GM12878 (cell line): ENCODE data around the gene AGPAT2. TPM values are rescaled to one million over a fixed set of nuclear protein-coding genes. Genes with fewer than 3 reads are reported as not detected.

ENCODE experiments used
- ATAC-seq: fragments of 200-7000 bp; cut with Tn5 transposase; 3 replicates; pipeline ENCODE4 v1.9.1; 2020; ENCODE audit warnings: mild to moderate bottlenecking, moderate library complexity
- BruUV-seq: library from RNA; stranded (reverse); fragments of 400-500 nt; replicated peaks from 2 replicates; lab custom pipeline; 2021; lab: Mats Ljungman, UMichigan
- CTCF ChIA-PET: fragments of 300-600 bp; sonication (Branson Sonifier 250); formaldehyde crosslinking; extraction: SDS; loops from one replicate; lab custom pipeline; 2021; ENCODE audit warnings: inconsistent platforms; lab: Yijun Ruan, JAX
- POLR2A ChIA-PET: fragments of 350-600 bp; formaldehyde crosslinking; extraction: SDS; loops from one replicate; lab custom pipeline; 2021; ENCODE audit warnings: inconsistent platforms; lab: Charles Lee
- RAD21 ChIA-PET: fragments of 300-600 bp; sonication (Branson Sonifier 250); formaldehyde crosslinking; loops from one replicate; lab custom pipeline; 2023; ENCODE audit warnings: antibody characterized with exemption; ENCODE audit not compliant: unreplicated experiment; lab: Charles Lee
- SMC1A ChIA-PET: fragments of 300-600 bp; sonication (Branson Sonifier 250); formaldehyde crosslinking; loops from one replicate; lab custom pipeline; 2023; ENCODE audit not compliant: unreplicated experiment, uncharacterized antibody; lab: Charles Lee
- DNase-seq: peaks from one replicate; pipeline ENCODE4 v3.0.0-alpha.2; 2011; ENCODE audit warnings: low read depth, low spot score
- FAIRE-seq: peaks from 3 replicates; lab custom pipeline; 2011; peaks lifted over from hg19 to GRCh38; lab: Jason Lieb, UNC
- H2AFZ ChIP-seq: 2 replicates; pipeline ENCODE4 v1.6.0; 2011; ENCODE audit warnings: low read depth, low read length, control low read depth; ENCODE audit not compliant: control insufficient read depth
- H3K27ac ChIP-seq: 2 replicates; pipeline ENCODE4 v1.5.1; 2011; ENCODE audit warnings: control low read depth; ENCODE audit not compliant: control insufficient read depth, insufficient read depth
- H3K27me3 ChIP-seq, 2 experiments: replicated peaks in 1 of 2; 2 replicates each; pipeline versions ENCODE4 v1.6.0 to v1.6.1; 2011; ENCODE audit warnings: low read length in 1 of 2; ENCODE audit not compliant: control insufficient read depth in 2 of 2, insufficient read depth in 2 of 2
- H3K36me3 ChIP-seq, 2 experiments: 2 replicates each; pipeline ENCODE4 v1.5.1; 2011; ENCODE audit warnings: low read length in 1 of 2; ENCODE audit not compliant: control insufficient read depth in 2 of 2, insufficient read depth in 2 of 2
- H3K4me1 ChIP-seq: 2 replicates; pipeline ENCODE4 v1.6.1; 2011; ENCODE audit warnings: mild to moderate bottlenecking, low read length, moderate library complexity, mixed read lengths; ENCODE audit not compliant: control insufficient read depth, insufficient read depth
- H3K4me2 ChIP-seq: 2 replicates; pipeline ENCODE4 v1.6.0; 2011; ENCODE audit warnings: control low read depth; ENCODE audit not compliant: control insufficient read depth, insufficient read depth
- H3K4me3 ChIP-seq: fragments of 200-600 bp; sonication (generic); 2 replicates; pipeline ENCODE4 v1.5.1; 2016
- H3K79me2 ChIP-seq: 2 replicates; pipeline ENCODE4 v1.6.0; 2011; ENCODE audit warnings: low read length; ENCODE audit not compliant: control insufficient read depth, insufficient read depth
- H3K9ac ChIP-seq: 2 replicates; pipeline ENCODE4 v1.8.0; 2011; ENCODE audit warnings: low read length, control low read depth, mixed read lengths; ENCODE audit not compliant: control insufficient read depth, insufficient read depth
- H3K9me3 ChIP-seq: replicated peaks from 3 replicates; pipeline ENCODE4 v1.5.1; 2011; ENCODE audit warnings: mild to moderate bottlenecking, low read length; ENCODE audit not compliant: control insufficient read depth, insufficient read depth
- H4K20me1 ChIP-seq: 2 replicates; pipeline ENCODE4 v1.6.0; 2011; ENCODE audit not compliant: control insufficient read depth, insufficient read depth
- BHLHE40 ChIP-seq, 2 experiments: fragments of 450-650 bp in 1 of 2; IDR thresholded peaks; 2 replicates each; pipeline ENCODE4 v1.6.1; 2011 to 2017; ENCODE audit warnings: low read depth in 2 of 2, borderline replicate concordance in 1 of 2, improper control_type of control experiment in 1 of 2, low read length in 1 of 2, mild to moderate bottlenecking in 1 of 2
- CBFB ChIP-seq: IDR thresholded peaks from 2 replicates; pipeline ENCODE4 v1.6.1; 2016; ENCODE audit warnings: antibody characterized with exemption, low read depth
- GATAD2B ChIP-seq: fragments of 450-650 bp; conservative IDR thresholded peaks from 2 replicates; pipeline ENCODE4 v1.6.1; 2017; ENCODE audit warnings: low read depth, mild to moderate bottlenecking, moderate library complexity
- NFYA ChIP-seq: IDR thresholded peaks from 2 replicates; pipeline ENCODE4 v1.6.1; 2011; ENCODE audit warnings: low read depth, mild to moderate bottlenecking, low read length, improper control_type of control experiment, borderline replicate concordance
- RFX5 ChIP-seq: IDR thresholded peaks from 2 replicates; pipeline ENCODE4 v1.6.1; 2011; ENCODE audit warnings: low read depth, low read length, improper control_type of control experiment
- STAT3 ChIP-seq: IDR thresholded peaks from 2 replicates; pipeline ENCODE4 v1.6.1; 2011; ENCODE audit warnings: low read depth, low read length, improper control_type of control experiment
- ZZZ3 ChIP-seq: IDR thresholded peaks from 2 replicates; pipeline ENCODE4 v1.6.1; 2011; ENCODE audit warnings: low read depth; ENCODE audit not compliant: control insufficient read depth, insufficient read length
- WGBS: methylation state at CpG from one replicate; pipeline ENCODE4 v1.1.6; 2016; ENCODE audit warnings: low lambda C conversion rate; ENCODE audit not compliant: insufficient replicate concordance, insufficient coverage; ENCODE audit errors: missing lambda C conversion rate; 5-methylcytosine and 5-hydroxymethylcytosine counted together
- in situ Hi-C: fragments of 300-500 bp; cut with MboI; formaldehyde crosslinking; loops from 9 replicates; pipeline ENCODE4 v1.14.3; 2018; ENCODE audit warnings: mixed read lengths
- intact Hi-C: fragments of 100-400 bp; cut with micrococcal nuclease; formaldehyde crosslinking; loops from one replicate; pipeline ENCODE4 v1.14.2; 2022; ENCODE audit not compliant: unreplicated experiment
- polyA plus RNA-seq, 11 experiments: library from polyadenylated mRNA; depleted of rRNA in 4 of 11; unstranded in 6 of 11; stranded (reverse) in 5 of 11; fragments of >200 nt; fragmentation: Nextera tagmentation in 4 of 11; fragmentation: Illumina TruSeq in 1 of 11; extraction: Ambion mirVana in 4 of 11; extraction: Trizol in 1 of 11; gene quantifications; 1 replicate in 1 of 11; 2 replicates in 10 of 11; pipeline versions ENCODE4 v1.2.1 to v1.2.3, GENCODE V29; 2011 to 2016; ENCODE audit warnings: inconsistent platforms in 2 of 11, missing spikeins in 2 of 11, low read depth in 1 of 11
- total RNA-seq, 4 experiments: library from RNA; depleted of rRNA in 3 of 4; stranded (reverse); fragments of >200 nt in 3 of 4; fragmentation: Illumina TruSeq in 1 of 4; extraction: Trizol in 1 of 4; gene quantifications; 2 replicates each; pipeline versions ENCODE4 v1.2.1 to v1.2.3, GENCODE V29; 2013 to 2021

The AGPAT2 gene
- total and polyA plus RNA-seq, 10 of the 15 experiments (the other 5 are each of a cell fraction or from before 2014, with no cell fraction given): 0.10 to 28.5 (median 18.2) TPM

GRCh38 chr9:136624184-136624951 lies 62.9 kb downstream of the AGPAT2 start:
- intact Hi-C loops: no loop called here

GRCh38 chr9:136623842-136624183 lies 63.4 kb downstream of the AGPAT2 start:
- ChIA-PET CTCF (interaction anchor here (8.5 kb wide), 1 partner anchor 136 kb away, joined by 223 read pairs; no protein-coding TSS in a partner anchor), POLR2A (no interaction called here), SMC1A (interaction anchor here (3.8 kb wide), 1 partner anchor 136 kb away, joined by 60 read pairs; no protein-coding TSS in a partner anchor), RAD21 (interaction anchor here (7.7 kb wide), 1 partner anchor 137 kb away, joined by 126 read pairs; no protein-coding TSS in a partner anchor)
- WGBS: 34% methylated on average over 13 of the region's 13 CpGs
- TF ChIP-seq GATAD2B (0 out of 2 replicates have a peak, but pooled peaks have one; percentile 23), STAT3 (no peak), CBFB (no peak), NFYA (no peak), ZZZ3 (no peak), BHLHE40 (IDR thresholded peaks at IDR 0.05; ENCODE audit: borderline replicate concordance in 1 of 2, low read depth in 2 of 2, low read length in 1 of 2) (peak in 1 of 2 experiments; percentile 29; a peak in 2 of 4 replicates)
- Histone ChIP-seq H3K79me2 (no peaks in the 10 kb centered on the region), H3K9ac (no peak overlapping the region), H3K36me3 (no peaks in the 10 kb centered on the region), H3K4me2 (no peak overlapping the region), H3K4me3 (no peak overlapping the region), H4K20me1 (no peaks in the 10 kb centered on the region), H3K4me1 (peaks cover 12% of the 10 kb centered on the region), H2AFZ (no peak overlapping the region), H3K9me3 (no peaks in the 10 kb centered on the region), H3K27ac (no peak overlapping the region), H3K27me3 (no peaks in the 10 kb centered on the region)
- intact Hi-C loops: no loop called here
- in situ Hi-C loops: no loop called here
- BruUV-seq: no TSS peak
- ATAC-seq: peak; percentile 13
- no peak for FAIRE-seq
- DNase-seq: no peak

More at GRCh38 chr9:136624184-136624951, 62.9 kb downstream of the AGPAT2 start:
- 46% methylated on average over 16 of the region's 16 CpGs for WGBS
- SMC1A ChIA-PET: interaction anchor here (0.9 to 3.8 kb wide), 5 partner anchors 14 to 215 kb away, joined by 3 to 60 read pairs (median 5); no protein-coding TSS in a partner anchor
- Histone ChIP-seq H3K9me3 (no peaks in the 10 kb centered on the region), H3K4me1 (peaks cover 7% of the 10 kb centered on the region; the same call in 1 of the 2 replicates), H3K4me3 (no peak overlapping the region), H3K27ac (no peak overlapping the region), H3K9ac (no peak overlapping the region), H4K20me1 (no peaks in the 10 kb centered on the region), H3K27me3 (no peaks in the 10 kb centered on the region), H3K79me2 (no peaks in the 10 kb centered on the region), H3K36me3 (no peaks in the 10 kb centered on the region), H2AFZ (no peak overlapping the region), H3K4me2 (no peak overlapping the region)
- POLR2A ChIA-PET: no interaction called here
- TF ChIP-seq RFX5 (no peak), GATAD2B (0 out of 2 replicates have a peak, but pooled peaks have one; percentile 9)
- no TSS peak for BruUV-seq
- FAIRE-seq: no peak
- ATAC-seq: no peak
- RAD21 ChIA-PET: interaction anchor here (1.0 to 7.7 kb wide), 4 partner anchors 61 to 137 kb away, joined by 3 to 126 read pairs (median 8); no protein-coding TSS in a partner anchor
- in situ Hi-C loops: no loop called here
- CTCF ChIA-PET: interaction anchor here (0.8 to 8.5 kb wide), 4 partner anchors 47 to 137 kb away, joined by 3 to 223 read pairs (median 8); no protein-coding TSS in a partner anchor
- no peak for DNase-seq
